Stomach smooth muscle (tissue), 2 donors: ENCODE data around the gene ANXA4.
"Not testable (repeated sequence)": the region's sequence is repeated elsewhere in the genome, so short reads cannot be mapped to it uniquely, and the experiment has no call there.

Source experiments
- H3K27ac ChIP-seq: one replicate; pipeline ENCODE4 v1.7.0; 2013; ENCODE audit warnings: mild to moderate bottlenecking, low read length, inconsistent platforms
- H3K27me3 ChIP-seq, 2 donors: one replicate each; pipeline ENCODE4 v1.7.0; 2013; ENCODE audit warnings: low read length in 2 of 2; ENCODE audit not compliant: insufficient read depth in 2 of 2, control insufficient read depth in 1 of 2
- H3K36me3 ChIP-seq, 2 donors: one replicate each; pipeline ENCODE4 v1.7.0; 2013; ENCODE audit warnings: low read length in 2 of 2; ENCODE audit not compliant: control insufficient read depth in 2 of 2, insufficient read depth in 2 of 2
- H3K4me1 ChIP-seq: one replicate; pipeline ENCODE4 v1.7.0; 2013; ENCODE audit warnings: low read length; ENCODE audit not compliant: control insufficient read depth, insufficient read depth
- H3K4me3 ChIP-seq, 2 donors: one replicate each; pipeline ENCODE4 v1.7.0; 2013; ENCODE audit warnings: low read length in 2 of 2
- H3K9ac ChIP-seq, 2 donors: one replicate each; pipeline ENCODE4 v1.7.0; 2013; ENCODE audit warnings: low read length in 2 of 2, mild to moderate bottlenecking in 1 of 2
- H3K9me3 ChIP-seq, 2 donors: one replicate each; pipeline ENCODE4 v1.7.0; 2013; ENCODE audit warnings: low read length in 2 of 2; ENCODE audit not compliant: control insufficient read depth in 2 of 2
- donor health status: healthy.
- donor health status: Pancreatic carcinoma.

The ANXA4 gene

DNA sequence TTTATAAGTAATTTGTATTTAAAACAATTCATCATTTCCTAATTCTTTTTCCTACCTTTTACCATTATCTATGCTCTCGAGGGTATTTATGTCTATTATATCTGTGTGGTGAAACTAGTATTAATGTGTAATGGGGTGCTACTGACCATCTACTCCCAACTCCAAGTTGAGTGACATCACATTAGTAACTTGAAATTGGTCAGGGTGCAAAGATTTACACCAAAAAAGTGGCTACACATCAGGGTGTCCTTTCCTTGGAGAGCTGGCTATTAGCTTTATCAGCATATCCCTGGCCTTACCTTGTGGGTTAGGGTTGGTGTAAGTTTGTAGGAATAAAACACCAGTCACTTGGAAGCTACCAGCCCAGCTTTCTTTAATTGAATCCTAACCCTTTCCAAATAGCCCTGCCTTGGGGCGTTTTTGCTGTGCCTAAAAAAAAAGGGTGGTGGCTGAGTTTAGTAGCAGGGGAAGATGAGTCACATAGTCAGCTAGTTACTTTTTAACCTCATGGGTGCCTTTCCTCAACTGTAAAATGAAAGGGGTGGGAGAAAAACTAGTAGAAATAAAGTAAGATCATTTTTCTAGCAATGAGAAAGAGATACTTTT is 14.0 kb downstream of the ANXA4 start:
- Histone ChIP-seq H3K9me3 (no peaks in the 10 kb centered on the region), H3K4me3 (no peak overlapping the region), H3K36me3 (no peaks in the 10 kb centered on the region), H3K27ac (no peak overlapping the region), H3K4me1 (peaks cover 14% of the 10 kb centered on the region), H3K27me3 (no peaks in the 10 kb centered on the region), H3K9ac (peak overlapping the region in 1 of 2 donors; percentile 21)

DNA sequence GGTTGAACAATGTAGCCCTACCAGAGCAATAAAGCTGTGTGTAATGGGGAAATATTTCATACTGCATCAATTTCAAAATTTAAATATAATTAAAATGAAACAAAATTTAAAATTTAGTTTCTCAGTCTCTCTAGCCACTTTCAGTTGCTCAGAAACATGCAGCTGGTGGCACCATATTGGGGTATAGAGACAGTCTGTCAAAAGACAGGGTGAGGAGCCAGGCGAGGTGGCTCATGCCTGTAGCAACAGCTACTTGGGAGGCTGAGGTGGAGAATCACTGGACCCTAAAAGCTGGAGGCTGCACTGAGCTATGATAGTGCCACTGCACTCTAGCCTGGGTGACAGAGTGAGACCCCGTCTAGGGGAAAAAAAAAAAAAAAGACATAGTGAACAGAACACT is 20.1 kb downstream of the ANXA4 start:
- Histone ChIP-seq H3K27ac (no peak overlapping the region), H3K9ac (no peak overlapping the region), H3K4me3 (no peak overlapping the region), H3K36me3 (no peaks in the 10 kb centered on the region), H3K27me3 (no peaks in the 10 kb centered on the region), H3K9me3 (no peaks in the 10 kb centered on the region), H3K4me1 (no peaks in the 10 kb centered on the region)

DNA sequence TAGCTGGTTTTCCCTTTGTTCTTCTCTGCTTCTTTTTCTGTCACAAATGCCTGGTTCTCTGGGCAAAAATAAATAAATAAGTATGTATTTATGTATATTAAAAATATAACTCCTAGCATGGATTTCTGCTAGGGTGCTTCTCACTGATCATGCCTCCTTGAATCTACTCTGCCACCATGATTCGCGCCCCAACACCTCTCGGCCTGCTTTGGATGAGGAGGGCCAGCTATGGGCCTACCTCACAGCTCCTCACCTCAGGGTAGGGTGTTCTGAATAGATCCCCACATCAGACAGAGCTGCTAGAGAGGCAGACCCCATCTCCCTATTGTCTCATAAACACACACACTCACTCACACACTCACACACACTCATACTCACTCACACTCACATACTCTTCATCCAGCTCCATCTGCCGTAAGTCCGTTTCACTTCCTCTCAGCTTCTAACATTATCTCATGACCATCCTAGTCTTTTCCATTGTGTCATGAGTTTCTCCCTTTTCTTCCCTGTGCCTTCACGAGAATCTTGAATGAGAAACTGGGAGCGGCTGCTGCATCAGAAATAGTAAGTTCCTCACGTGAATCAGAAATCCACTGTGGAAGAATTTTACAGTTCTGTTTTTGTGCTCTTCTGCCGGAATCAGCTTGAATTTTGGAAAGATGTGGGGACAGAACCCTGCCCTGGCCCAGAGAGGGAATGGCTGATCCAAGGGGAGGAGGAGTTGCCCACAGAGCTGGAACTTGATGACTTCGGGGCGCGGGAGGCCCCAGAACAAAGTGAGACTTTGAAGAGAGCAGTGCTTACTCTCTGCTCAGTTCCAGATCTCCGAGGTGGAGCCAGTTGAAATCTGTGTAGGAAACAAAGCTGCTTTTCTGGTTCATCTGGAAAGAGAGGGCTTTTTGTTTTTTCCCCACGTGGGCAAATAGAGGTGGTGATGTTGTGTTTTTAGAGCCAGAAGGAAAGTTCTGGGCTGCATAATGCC is 20.9 kb downstream of the ANXA4 start:
- no peaks in the 10 kb centered on the region for H3K9me3 ChIP-seq
- no peak overlapping the region for H3K9ac ChIP-seq
- no peaks in the 10 kb centered on the region for H3K27me3 ChIP-seq
- H3K27ac ChIP-seq: no peak overlapping the region
- peaks cover 2% of the 10 kb centered on the region for H3K4me1 ChIP-seq
- H3K4me3 ChIP-seq: peak overlapping the region in 1 of 2 donors; percentile 36
- H3K36me3 ChIP-seq: no peaks in the 10 kb centered on the region

DNA sequence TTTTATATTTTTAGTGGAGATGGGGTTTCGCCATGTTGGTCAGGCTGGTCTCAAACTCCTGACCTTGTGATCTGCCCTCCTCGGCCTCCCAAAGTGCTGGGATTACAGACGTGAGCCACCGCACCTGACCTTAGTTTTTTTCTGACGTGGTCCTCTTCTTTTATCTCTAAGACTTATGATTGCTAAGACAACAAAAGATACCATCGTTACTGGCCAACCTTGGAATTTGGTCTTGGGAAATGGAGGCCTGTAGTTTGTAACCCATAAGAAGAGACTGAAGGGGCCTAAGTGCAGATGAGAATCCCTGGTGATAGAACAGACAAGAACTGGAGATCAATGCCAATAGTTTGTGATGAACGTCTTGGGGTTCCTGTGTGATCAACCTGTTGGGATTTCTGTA is 21.9 kb downstream of the ANXA4 start:
- not testable (repeated sequence) for H3K27me3 ChIP-seq, H3K9ac ChIP-seq, H3K27ac ChIP-seq, H3K4me1 ChIP-seq, H3K4me3 ChIP-seq, H3K36me3 ChIP-seq, H3K9me3 ChIP-seq

DNA sequence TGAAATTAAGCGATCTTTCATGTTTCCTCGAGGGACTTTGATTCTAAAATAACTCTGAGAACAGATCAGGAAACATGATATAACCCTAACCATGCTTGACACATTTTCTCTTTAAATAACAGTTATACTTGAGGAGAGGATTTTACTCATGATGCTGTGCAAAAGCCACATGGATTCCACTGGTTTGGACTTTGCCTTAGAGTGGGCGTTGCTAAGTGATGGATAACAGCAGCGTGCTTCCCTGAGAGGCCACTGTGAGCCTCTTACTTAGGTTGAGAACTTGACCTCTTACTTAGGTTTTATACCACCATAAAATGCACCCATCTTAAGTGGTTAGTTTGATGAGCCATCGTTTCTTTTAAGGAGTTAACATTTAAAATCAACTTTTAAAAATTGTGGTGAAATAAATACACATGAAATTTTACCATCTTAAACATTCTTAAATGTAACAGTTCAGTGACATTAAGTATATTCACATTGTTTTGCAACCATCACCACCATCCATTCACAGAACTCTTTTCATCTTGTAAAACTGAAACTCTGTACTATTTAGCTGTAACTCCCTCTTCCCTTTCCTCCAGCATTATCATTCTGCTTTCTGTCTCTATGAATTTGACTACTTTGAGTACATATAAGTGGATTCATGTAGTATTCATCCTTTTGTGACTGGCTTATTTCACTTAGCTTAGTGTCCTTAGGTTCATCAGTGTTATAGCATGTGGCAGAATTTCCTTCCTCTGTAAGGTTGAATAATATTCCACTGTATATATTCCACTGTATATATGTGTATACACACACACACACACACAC is 22.6 kb downstream of the ANXA4 start:
- no peaks in the 10 kb centered on the region for H3K9me3 ChIP-seq
- no peaks in the 10 kb centered on the region for H3K27me3 ChIP-seq
- no peak overlapping the region for H3K4me3 ChIP-seq
- H3K9ac ChIP-seq: no peak overlapping the region
- no peaks in the 10 kb centered on the region for H3K36me3 ChIP-seq
- H3K27ac ChIP-seq: no peak overlapping the region
- H3K4me1 ChIP-seq: peaks cover 2% of the 10 kb centered on the region

DNA sequence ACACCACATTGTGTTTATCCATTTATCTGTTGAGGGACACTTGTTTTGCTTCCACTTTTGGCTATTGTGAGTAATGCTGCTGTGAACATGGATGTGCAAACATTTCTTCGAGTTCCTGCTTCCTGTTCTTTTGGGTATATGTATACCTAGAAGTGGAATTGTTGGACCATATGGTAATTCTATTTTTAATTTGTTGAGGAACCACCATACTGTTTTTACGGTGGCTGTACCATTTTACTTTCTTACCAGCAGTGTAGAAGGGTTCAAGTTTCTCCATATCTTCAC is 23.1 kb downstream of the ANXA4 start:
- Histone ChIP-seq H3K36me3 (no peaks in the 10 kb centered on the region), H3K4me3 (no peak overlapping the region), H3K27me3 (no peaks in the 10 kb centered on the region), H3K27ac (no peak overlapping the region), H3K9me3 (no peaks in the 10 kb centered on the region), H3K9ac (no peak overlapping the region), H3K4me1 (peaks cover 2% of the 10 kb centered on the region)

DNA sequence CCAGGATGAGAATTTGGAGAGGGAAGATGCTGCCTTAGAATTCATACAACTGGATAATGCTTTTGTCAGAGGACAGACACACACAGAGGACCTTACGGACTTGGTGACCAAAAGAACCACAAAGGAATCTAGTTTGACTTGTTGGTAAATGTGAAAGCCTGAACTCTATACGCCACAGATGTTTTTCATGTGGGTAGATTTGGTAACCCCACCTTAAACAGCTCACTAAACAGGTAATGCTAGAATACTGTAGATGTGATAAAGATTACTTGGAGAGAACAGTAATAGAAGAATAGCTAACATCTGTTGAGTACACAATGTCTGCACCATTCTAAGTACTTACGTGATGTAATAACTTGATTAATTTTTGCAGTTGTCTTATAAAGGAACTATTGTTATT is 24.1 kb downstream of the ANXA4 start:
- Histone ChIP-seq H3K9ac (no peak overlapping the region), H3K4me1 (peaks cover 6% of the 10 kb centered on the region), H3K9me3 (no peaks in the 10 kb centered on the region), H3K4me3 (no peak overlapping the region), H3K27ac (no peak overlapping the region), H3K27me3 (no peaks in the 10 kb centered on the region), H3K36me3 (no peaks in the 10 kb centered on the region)

DNA sequence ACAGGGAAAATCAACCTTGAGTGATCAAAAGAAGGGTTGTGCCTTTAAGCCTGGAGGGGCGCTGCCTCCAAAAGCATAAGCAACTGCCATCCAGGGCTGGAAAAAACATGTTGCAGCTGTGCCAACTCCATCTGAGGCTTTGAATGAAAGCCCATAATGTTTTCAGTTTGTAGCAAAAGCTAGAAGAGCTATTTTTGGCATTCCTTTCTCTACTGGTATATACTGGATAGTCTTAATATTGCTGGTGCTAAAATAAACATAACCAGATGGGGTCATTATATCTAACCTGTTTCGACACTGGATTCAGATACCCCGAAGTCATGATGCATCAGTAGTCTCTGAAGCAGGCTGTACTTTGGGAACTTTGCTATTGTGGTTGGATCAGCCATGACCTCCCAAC is 25.1 kb downstream of the ANXA4 start:
- Histone ChIP-seq H3K9ac (no peak overlapping the region), H3K27me3 (no peaks in the 10 kb centered on the region), H3K4me1 (peaks cover 6% of the 10 kb centered on the region), H3K36me3 (no peaks in the 10 kb centered on the region), H3K27ac (no peak overlapping the region), H3K9me3 (no peaks in the 10 kb centered on the region), H3K4me3 (no peak overlapping the region)

DNA sequence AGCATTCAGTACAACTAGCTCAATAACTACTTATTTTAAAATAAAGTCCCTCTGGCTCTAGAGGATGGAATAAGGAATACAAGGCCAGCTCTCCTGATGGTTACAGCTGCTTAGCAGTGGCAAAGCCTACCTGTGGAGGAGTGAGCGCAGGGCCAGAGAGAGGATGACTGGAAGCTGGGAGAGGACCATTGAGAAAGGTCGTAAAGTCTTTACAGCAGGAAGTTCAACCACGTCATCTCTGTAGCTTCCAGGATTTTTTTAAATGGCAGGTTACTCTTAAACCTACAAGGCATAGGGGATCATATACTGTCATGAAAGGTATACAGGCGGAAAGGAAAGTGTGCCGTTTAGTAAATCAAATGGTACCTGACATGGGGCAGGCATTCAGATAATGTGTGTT is 26.3 kb downstream of the ANXA4 start:
- Histone ChIP-seq H3K27ac (no peak overlapping the region), H3K9ac (no peak overlapping the region), H3K4me1 (peaks cover 6% of the 10 kb centered on the region)

DNA sequence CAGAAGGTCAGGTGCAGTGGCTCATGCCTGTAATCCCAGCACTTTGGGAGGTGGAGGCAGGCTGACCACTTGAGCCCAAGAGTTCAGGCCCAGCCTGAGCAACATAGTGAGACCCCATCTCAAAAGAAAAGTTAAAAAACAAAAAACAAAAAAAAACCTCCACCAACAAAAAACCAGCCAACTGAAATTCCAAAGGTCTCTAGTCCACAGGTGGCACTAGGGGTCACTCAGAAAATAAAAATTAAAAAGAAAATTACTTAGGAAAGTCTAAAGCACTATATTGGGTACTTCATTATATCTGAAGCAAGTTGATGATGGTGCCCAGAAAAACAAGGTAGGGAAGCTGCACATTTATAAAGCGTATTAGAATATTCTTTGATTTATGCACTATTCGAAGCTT is 26.9 kb downstream of the ANXA4 start:
- H3K4me3 ChIP-seq: no peak overlapping the region
- H3K27me3 ChIP-seq: no peaks in the 10 kb centered on the region
- no peak overlapping the region for H3K9ac ChIP-seq
- no peak overlapping the region for H3K27ac ChIP-seq
- H3K4me1 ChIP-seq: peaks cover 6% of the 10 kb centered on the region
- no peaks in the 10 kb centered on the region for H3K9me3 ChIP-seq
- H3K36me3 ChIP-seq: no peaks in the 10 kb centered on the region

More for the DNA sequence above, 26.3 kb downstream of the ANXA4 start:
- Histone ChIP-seq H3K9me3 (no peaks in the 10 kb centered on the region), H3K4me3 (no peak overlapping the region), H3K27me3 (no peaks in the 10 kb centered on the region), H3K36me3 (no peaks in the 10 kb centered on the region)
